ENCODE data around the gene ERVW-1.
"Not testable (repeated sequence)": the region's sequence is repeated elsewhere in the genome, so short reads cannot be mapped to it uniquely, and the experiment has no call there.

Gene ERVW-1

DNA sequence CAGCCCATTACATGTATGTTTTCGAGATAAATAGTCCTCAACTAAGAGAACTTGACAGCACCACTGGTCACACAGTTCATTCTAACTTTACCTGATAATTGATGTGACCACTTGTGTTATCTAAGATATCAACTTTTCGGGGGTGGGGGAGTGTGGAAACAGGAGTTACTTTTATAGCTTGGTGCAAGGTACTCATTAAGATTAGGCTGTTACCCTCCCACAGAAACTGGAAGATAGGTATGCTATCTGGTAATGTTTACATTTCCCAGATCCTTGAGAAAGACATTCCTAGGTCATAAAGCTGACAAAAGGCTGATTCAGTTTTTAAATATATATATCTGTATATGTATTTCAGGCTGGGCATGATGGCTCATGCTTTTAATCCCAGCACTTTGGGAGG, 11.1 kb downstream of the ERVW-1 start:
- no peak for DNase-seq

DNA sequence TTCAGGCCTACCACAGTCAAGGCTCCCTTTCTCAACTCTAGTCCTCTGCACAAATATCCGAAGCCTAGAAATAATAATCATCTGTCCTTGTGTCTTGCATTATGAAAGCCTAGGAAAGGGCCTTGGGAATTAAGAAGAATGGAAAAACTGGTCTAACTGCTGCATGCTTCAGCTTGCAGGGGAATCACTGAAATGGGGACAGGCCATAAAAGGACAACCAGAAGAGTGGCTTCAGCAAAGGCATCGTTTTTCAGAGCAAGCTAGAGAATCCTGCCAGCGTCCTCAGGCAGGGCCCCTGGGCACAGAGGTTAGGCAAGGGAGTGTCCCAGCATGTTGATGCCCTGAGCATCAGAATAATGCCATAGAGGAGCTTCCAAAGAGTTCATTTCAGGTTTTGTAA, 13.2 kb downstream of the ERVW-1 start:
- DNase-seq, result no peak

DNA sequence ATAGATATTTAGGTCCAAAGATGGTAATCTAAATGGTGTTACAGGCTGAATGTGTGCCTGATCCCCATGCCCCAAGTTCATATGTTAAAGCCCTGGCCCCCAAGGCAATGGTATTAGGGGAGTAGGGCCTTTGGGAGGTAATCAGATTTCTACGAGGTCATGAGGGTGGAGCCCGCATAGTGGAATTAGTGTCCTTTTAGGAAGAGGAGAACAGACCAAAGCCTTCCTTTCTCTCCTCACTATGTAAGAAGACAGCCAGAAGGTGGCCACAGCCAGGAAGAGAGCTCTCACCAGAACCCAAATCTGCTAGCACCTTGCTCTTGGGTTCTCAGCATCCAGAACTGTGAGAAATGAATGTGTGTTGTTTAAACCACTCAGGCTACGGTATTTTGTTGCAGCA, 15.2 kb downstream of the ERVW-1 start:
- DNase-seq, result no peak

DNA sequence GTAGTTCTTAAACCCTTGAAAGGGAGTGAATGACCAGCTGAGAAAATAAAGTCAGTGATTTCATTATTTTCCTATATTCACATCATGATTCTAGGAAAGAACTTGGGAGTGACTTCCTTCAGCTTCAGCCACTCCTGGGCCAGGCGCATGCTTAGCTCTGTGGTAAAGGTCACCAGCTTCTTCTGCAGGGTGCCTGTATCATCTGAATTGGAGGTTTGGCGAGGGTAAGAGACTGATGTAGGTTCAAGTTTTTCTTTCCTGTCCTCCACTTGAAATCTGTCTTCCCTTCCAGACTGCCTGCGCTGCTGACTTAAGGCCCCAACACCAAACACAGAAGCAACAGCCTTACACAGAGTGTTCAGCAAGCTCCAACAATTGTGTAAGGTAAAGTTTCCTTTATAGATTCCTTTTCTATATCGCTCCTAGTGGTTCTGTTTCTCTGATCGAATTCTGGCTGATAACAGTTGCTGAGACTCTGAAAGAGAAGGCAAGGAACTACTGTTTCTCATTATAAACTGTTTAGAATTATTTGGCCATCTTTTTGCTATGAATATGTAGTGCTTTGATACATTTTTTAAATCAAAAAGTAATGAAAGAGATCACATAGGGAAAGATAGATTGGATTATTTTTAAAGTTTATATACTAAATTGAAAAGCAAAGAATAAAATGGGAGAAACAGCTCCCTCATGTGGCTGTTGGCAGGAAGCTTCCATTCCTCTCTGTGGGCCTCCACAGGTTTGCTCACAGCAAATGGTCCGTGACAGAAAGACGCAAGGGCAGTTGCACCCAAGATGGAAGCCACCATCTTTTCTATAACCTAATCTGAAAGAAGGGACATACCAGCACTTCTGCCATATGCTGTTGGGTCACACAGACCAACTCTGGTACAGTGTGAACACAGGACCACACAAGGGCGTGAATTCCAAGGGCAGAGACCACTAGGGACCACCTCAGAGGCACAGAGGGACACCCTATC, 16.4 kb downstream of the ERVW-1 start:
- DNase-seq, result no peak

DNA sequence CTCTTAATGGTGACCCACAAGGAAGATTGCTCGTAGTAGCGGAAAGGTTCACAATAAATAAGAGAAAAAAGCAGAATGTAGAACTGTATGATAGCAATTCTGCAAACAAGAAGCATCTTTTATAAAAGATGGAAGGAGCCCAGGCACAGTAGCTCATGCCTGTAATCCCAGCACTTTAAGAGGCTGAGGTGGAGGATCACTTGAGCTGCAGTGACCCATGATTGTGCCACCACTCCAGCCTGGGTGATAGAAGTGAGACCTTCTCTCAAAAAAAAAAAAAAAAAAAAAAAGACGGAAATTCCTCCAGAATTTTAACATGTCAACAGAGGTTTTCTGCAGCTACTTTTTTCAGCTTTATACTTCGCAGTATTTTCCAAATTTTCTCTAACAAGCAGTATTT, 17.2 kb downstream of the ERVW-1 start:
- no peak for DNase-seq

DNA sequence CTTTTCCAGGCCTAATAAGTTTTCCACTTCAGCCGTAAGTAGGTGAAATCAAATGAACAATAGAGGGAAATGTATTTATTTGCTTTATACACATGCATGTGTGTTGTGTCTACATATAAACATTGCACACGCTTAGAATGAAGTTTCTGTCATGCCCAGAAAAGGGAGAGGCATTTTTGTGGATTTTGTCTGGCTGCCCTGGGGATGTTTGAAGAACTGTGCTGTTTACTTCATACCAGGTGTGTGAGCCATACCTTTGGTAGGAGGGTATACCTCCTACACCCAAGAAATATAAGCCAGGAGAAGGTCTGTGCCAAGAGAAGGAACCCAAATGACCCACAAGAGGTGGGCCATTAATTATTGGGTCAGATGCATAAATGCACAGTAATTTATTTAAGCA, 17.6 kb downstream of the ERVW-1 start:
- no peak for DNase-seq

DNA sequence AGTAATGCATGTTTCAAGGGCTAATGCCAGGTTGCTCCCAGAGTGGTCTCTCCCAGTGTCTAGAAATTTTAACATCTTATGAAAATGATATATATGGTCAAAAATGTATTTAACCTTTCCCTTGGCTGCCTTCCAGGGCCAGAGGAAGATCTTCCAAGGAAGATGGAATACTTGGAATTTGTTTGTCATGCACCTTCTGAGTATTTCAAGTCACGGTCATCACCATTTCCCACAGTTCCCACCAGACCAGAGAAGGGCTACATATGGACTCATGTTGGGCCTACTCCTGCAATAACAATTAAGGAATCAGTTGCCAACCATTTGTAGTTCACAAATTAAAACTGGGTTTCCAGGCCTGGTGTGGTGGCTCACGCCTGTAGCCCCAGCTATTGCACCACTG, 21.5 kb downstream of the ERVW-1 start:
- DNase-seq, result no peak

DNA sequence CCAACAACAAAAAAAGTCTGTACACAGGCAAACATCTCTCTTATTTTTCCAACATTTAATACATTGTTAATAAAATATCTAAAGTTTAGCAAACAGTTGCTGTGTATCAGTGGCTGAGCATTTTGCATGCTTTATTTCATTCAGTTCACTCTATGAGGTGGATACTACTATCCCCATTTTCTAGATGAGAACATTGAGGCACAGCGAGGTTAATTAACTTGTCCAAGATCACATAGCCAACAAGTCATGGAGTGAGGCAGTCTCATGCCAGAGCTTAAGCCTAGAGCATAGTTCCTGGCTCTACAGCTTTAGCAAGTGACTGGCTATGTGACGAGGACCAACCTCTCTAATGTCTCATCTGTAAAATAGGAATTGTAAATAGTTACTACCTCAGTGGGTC, 26.1 kb downstream of the ERVW-1 start:
- DNase-seq, result no peak

DNA sequence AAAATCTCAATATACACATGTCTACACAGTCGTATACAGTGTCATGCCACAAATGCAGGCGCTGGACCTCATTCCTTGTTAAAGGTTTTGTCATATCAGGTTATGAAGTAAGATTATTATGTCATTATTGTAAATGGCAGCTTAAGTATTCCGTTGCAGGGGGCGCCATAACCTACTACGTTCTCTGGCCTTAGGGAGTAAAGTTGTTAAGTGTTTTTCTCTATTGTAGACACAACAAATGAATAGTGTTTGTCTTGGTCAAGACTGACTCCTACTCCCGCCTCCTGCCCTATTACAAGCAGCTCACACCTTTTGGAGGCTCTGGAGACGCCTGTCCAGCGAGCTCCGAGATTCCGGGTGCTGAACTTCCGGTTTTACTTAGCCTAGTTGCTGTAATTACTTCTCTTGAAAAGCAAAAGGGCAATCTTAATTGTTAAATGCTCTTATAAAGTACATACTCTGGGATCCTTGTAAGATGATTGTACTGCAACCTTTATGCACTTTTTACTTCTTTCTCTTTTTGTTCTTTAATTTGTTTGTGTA, 29.5 kb downstream of the ERVW-1 start:
- DNase-seq, result peak; percentile 69

DNA sequence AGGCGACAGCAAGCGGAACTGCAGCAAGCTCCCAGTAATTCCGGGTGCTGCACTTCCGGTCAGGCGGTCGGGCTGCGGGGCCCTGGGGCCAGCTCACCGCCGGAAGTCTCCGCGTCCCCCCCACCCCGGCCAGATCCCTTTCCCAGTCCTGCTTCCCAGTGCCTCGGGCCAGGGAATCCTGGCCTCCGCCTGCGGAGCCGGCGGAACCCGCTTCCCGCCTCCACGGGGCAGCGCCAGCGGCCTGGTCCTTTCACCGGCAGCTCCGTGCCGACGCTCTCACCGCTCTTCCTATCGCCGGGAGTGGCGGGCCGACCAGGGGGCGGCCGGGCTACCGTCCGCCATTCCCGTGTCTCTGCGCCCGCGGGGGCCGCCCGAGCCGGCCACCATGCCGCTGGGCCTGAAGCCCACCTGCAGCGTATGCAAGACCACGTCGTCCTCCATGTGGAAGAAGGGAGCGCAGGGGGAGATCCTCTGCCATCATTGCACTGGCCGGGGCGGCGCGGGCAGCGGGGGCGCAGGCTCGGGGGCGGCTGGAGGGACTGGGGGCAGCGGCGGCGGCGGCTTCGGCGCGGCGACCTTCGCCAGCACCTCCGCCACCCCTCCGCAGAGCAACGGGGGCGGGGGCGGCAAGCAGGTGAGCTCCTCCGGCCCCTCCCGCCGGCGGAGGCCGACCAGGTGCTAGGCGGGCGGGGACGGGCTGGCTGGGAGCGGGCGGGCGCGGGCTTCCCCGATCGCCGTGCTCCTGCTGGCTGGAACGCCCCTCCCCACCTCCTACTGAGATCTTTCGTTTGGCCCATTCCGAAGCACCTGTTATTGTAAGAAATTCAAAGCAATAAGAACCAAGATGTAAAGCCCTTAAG, 30.2 kb downstream of the ERVW-1 start, which contains the start of gene GATAD1:
TSS of gene GATAD1 (plus strand) at position 138 of the 860 bp plus-strand sequence. CDS start at position 386, 248 bp downstream.
- DNase-seq, result peak; percentile 58

DNA sequence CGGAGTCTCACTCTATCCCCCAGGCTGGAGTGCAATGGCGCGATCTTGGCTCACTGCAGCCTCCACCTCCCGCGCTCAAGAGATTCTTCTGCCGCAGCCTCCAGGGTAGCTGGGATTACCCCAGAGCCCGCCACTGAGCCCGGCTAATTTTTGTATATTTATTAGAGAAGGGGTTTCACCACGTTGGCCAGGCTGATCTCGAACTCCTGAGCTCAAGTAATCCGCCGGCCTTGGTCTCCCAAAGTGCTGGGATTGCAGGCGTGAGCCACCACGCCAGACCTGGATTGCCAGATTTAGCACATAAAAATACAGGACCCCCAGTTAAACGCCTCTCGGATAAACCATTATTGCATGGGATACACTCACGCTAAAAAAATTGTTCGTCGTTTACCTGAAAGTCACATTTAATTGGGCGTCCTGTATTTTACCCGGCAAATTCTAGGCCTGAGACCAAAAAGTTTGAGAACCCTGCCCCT, 30.8 kb downstream of the ERVW-1 start:
- DNase-seq, result no peak

DNA sequence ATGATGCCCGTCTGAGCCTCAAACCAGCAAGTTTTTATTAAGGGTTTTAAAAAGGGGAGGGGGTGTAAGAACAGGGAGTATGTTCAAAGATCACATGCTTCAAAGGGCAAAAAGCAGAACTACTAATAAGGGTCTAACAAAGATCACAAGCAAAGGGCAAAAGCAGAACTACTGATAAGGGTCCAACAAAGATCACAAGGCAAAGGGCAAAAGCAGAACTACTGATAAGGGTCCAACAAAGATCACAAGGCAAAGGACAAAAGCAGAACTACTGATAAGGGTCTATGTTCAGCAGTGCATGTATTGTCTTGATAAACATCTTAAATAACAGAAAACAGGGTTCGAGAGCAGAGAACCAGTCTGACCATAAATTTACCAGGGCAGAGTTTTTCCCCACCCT, 35.0 kb downstream of the ERVW-1 start:
- DNase-seq, result not testable (repeated sequence)

DNA sequence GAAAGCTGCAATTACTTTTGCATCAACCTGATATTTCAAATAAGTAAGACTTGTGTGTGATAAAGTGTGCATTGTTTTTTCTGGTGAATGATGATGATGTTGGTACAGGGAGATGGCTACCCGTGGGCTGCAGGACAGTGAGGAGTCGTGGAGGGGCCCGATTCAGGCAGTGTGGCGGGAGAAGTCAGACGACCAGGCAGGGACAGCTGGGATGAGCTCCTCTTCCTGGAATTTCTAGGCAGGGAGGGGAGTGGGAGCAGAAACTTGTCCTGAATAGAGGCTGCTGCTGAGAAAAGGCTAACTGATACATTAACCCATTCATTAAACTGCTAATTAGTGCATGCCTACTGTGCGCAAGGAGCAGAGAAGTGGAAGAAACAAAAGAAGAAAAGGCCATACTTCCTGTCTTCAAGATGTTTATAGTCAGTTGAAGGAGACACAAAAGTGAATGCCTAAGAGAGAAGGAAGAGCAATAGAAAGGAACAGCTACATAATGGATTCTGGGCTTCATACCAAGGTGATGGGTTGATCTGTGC, 39.7 kb downstream of the ERVW-1 start:
- DNase-seq, result no peak

DNA sequence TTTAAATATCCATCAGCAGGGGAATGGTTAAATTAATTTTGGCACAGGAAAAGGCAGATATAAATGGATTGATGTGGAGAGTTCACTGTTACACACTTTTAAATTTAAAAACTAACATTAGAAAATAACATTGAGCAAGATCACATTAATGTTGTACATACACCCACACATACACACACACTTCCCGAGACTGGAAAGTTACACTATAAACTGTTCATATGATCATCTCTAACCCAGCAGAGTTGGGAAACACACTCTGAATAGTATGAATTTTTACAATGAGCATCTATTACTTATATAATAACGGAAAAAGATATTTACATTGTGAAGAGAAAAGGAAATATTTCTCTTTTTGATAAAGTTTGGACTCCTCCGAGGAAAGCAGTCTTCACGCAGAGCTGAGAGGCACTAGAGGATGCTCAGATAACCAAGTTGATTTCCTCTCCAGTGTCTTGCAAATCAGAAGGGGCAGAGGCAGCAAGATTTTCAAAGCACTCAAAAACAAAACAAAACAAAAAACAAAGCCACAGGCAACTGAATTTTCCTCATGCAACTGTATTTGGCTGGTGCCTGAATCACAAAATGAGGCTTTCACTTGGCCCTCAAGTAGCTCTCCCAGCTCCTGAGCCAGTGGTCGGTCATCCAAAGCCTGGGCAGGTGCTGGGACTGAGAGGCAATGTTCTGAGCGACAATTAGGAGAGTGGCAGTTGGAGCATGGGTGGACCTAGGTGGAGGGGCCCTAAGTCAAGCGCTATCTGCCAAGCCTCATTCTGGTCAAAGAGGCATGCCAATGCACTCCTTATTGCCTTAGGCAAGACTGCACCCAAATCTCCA, 40.9 kb downstream of the ERVW-1 start:
- DNase-seq, result no peak

DNA sequence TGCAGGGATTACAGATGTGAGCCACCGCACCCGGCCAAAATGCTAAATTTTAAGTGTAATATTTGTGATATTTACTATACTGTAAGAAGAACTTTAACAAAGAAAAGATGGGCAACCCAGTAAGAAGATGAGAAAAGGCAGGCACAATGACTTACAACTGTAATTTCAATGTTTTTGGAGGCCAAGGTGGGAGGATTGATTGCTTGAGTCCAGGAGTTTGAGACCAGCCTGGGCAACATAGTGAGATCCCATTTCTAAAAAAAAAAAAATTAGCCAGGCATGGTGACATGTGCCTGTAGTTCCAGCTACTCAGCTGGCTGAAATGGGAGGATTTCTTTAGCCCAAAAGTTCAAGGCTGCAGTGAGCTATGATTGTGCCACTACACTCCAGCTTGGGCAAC, 42.2 kb downstream of the ERVW-1 start:
- no peak for DNase-seq

DNA sequence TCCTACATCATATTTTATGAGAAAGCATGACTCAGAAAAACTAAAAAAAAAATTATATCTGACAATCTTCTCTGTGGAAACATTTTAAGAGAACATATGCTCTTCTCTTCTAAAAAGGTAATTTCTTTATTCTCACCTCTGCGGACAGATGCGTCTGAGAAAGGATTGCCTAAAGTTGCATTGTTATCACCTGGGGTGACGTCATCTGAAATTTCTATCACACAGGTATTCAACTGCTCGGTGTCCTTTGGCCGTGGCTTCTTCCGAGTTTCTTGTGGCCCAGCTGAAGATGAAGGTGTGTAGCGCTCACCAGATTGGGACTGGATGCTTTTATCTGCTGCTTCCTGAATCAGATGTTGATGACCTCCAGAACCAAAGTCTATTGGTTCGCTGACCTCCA, 44.7 kb downstream of the ERVW-1 start:
- no peak for DNase-seq

DNA sequence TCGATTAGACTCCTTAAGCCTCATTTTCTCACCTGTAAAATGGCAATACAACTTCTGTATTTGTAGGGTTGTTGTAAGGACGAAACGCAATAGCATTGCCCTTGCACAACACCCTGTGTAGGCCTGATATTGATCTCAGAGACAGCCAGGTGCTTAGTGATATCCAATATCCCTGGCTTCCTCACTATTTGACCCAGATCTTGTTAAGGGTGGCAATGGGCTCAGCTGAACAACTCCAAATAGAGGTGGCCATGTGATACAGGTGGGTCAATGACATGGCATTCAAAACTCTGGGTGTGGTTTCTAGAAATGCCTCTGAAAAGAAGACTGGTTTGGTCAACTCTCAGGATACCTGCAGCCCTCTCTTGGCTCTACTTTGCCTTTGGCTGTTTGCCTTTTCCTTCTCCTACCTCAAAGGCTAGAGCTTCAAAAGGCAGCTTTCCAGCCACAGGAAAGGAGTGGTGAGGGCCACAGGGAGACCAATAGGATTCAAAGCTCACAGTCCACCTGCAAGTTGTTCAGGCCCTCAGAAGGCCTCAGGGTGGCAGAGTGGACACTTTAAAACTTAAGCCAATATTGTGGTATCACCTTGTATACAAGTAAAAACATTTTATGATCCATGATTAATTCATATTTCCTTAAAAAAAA, 45.3 kb downstream of the ERVW-1 start:
- no peak for DNase-seq

DNA sequence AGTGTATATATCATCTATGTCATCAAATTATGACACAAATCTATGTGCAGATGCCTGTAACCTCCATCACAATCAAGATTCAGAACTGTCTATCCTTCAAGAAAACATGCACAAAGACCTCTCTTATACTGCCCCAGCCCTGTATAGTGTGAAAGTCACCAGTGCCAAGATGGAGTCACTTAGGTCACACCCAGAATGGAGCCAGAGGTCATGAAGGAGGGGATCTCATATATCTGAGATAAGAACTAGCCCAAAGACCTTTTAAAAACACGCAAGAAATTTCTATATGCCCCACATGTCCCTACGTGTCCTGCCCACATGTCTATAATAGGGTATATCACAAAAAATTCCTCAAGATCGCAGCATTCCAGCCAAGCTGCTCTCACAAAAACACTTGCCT, 50.6 kb downstream of the ERVW-1 start:
- no peak for DNase-seq

DNA sequence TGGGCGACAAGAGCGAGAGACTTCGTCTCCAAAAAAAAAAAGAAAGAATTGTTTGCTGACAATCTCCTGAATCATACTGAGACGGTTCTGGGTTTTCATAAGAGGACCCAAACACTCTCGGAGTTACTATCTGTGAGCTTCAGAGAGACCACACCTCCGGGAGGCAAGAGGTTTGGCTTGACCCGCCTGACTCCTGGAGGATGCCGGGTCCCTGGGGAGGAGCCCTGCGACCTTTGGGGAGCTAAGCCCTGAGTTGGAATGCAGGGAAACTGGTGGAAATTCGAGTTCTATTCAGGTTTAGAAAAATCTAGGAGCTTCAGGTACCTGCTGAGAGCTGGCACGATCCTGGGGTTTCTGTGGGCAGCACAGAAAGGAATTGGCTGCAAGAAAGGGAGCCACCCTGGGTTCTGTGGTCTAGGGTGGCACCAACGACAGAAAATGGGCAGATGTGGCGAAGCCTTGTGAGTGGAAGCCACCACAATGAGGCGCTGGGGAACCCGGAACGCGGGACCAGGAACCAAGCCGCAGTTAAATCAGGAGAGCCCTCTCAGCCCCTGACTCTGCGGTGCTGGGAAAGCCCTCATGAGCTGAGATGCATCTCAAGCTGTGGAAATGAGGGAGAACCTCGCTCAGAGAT, 52.3 kb downstream of the ERVW-1 start:
- no peak for DNase-seq

DNA sequence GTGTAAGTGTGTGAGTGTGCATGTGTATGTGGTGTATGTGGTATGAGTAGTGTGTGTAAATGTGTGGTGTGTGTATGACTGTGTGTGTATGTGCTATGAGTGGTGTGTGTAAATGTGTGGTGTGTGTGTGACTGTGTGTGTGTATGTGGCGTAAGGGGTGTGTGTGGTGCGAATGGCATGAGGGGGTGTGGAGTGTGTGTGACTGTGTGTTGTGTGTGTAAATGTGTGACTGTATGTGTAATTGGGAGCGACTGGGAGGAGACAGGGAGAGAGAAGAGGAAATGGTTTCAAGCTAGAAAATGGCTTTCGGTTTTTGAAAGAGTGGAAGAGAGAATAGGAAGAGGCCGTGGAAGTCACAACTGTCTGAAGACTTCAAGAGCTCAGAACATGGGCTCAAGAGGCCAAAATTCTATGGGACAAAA, 54.0 kb downstream of the ERVW-1 start:
- DNase-seq, result no peak

DNA sequence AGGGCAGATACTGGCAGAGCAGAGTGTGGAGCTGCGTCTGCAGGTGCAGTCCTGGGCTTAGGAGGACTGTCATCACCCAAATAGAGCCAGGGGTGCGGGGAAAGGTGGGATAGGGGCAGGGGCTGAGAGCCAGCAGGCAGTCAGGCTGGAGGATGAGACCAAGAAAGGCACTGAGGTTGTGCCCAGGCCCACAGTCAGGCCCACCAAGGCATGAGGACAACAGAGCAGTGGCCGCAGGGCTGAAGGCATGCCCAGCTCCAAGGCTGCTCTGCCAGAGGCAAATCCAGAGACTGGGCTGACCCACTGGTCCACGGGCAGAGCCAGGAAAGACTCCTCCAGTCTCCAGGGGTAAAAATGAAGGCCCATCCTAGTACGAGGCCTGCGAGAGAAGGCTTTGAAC, 54.8 kb downstream of the ERVW-1 start:
- no peak for DNase-seq
